T-helper 17 cell (primary cell): ENCODE data around the gene P2RY2. TPM values are rescaled to one million over a fixed set of nuclear protein-coding genes. Genes with fewer than 3 reads are reported as not detected.
"Not testable (repeated sequence)": the region's sequence is repeated elsewhere in the genome, so short reads cannot be mapped to it uniquely, and the experiment has no call there.

Experiments used
- ATAC-seq: fragments of 150-1000 bp; cut with Tn5 transposase; 2 replicates; pipeline ENCODE4 v1.10.0; 2021; ENCODE audit warnings: mild to moderate bottlenecking, moderate library complexity
- DNase-seq, 3 donors: peaks; one replicate each; pipeline versions ENCODE4 v3.0.0 to v3.0.0-alpha.2; 2020 to 2021
- H3K9me3 ChIP-seq: one replicate; pipeline ENCODE4 v1.7.0; 2013; ENCODE audit warnings: low read length, mild to moderate bottlenecking; ENCODE audit not compliant: control insufficient read depth, poor library complexity, severe bottlenecking
- H3K27ac Mint-ChIP-seq: one replicate; pipeline ENCODE4 v1.8.0; 2022; ENCODE audit warnings: mild to moderate bottlenecking, moderate library complexity, mixed read lengths
- H3K27me3 Mint-ChIP-seq: one replicate; pipeline ENCODE4 v1.8.0; 2022; ENCODE audit warnings: mixed read lengths
- H3K36me3 Mint-ChIP-seq: one replicate; pipeline ENCODE4 v1.8.0; 2022; ENCODE audit warnings: low read depth, mixed read lengths
- H3K4me1 Mint-ChIP-seq: one replicate; pipeline ENCODE4 v1.8.0; 2022; ENCODE audit warnings: mild to moderate bottlenecking, mixed read lengths
- H3K4me3 Mint-ChIP-seq: one replicate; pipeline ENCODE4 v1.8.0; 2022; ENCODE audit warnings: mild to moderate bottlenecking, moderate library complexity, mixed read lengths
- total RNA-seq, 4 donors: library from RNA in 2 of 4; stranded (reverse) in 2 of 4; gene quantifications; one replicate each; pipeline ENCODE4 v1.2.3 and lab custom pipeline; 2022 to 2026

Gene P2RY2
- total RNA-seq, 2 donors from 2014 or later: 0.29 to 0.55 TPM

DNA sequence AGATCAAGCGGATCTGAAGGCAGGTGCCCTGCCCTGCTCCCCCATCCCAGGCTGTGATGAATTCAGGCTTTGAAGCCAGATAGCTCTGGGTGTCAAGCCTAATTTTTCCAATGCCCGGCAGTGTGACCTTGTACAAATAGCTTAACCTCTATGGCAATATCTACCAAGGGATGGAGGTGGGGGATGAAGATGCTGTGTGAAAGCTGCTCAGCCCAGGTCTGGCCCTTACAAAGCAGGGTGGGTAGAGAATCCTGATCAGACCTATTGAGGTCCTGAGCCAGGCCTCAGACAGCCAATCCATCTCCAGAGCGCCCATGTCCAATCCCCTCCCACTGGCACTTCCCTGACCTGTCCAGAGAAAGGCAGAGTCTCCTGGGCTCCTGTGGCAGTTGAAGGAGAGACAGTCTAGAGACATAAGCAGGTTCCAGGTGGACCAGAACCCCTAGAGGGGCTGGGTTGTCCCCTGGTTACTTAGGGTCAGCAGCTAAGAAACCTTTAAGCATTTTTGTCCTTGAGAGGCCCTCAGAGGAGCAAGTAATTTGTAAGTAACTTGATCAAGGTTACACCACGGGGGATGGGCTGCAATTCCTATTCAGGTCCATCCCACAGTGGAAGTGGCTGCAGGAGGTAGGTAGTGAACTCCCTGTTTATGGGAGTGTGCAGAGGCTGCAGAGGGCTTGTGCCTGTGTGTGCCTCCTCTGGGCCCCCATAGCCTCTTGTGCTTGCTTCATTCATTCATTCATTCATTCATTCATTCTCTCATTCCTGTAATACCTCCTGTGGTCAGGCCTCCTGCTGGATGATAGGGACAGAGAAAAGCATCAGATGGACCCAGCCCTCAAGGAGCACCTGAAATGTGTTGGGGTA lies 10.4 kb downstream of the P2RY2 start:
- DNase-seq: no peak
- ATAC-seq: no peak
- Mint-ChIP-seq H3K36me3 (peaks cover 4% of the 10 kb centered on the region), H3K4me3 (no peak overlapping the region), H3K27ac (no peak overlapping the region), H3K4me1 (peaks cover 13% of the 10 kb centered on the region), H3K27me3 (peaks cover 15% of the 10 kb centered on the region)
- no peaks in the 10 kb centered on the region for H3K9me3 ChIP-seq

- peaks cover 4% of the 10 kb centered on the region for H3K36me3 Mint-ChIP-seq
- H3K27me3 Mint-ChIP-seq: peaks cover 14% of the 10 kb centered on the region
- peaks cover 9% of the 10 kb centered on the region for H3K4me1 Mint-ChIP-seq
- no peak overlapping the region for H3K4me3 Mint-ChIP-seq
- DNase-seq: no peak
- no peaks in the 10 kb centered on the region for H3K9me3 ChIP-seq
- no peak for ATAC-seq
- H3K27ac Mint-ChIP-seq: no peak overlapping the region
Observed at GRCh38 chr11:73229321-73229895, 11.3 kb downstream of the P2RY2 start.

GRCh38 chr11:73229896-73230875 lies 12.1 kb downstream of the P2RY2 start:
- no peaks in the 10 kb centered on the region for H3K9me3 ChIP-seq
- Mint-ChIP-seq H3K4me3 (no peak overlapping the region), H3K36me3 (peaks cover 4% of the 10 kb centered on the region), H3K4me1 (peaks cover 6% of the 10 kb centered on the region), H3K27ac (no peak overlapping the region), H3K27me3 (peaks cover 11% of the 10 kb centered on the region)
- no peak for ATAC-seq
- no peak for DNase-seq

GRCh38 chr11:73230931-73231330 lies 12.8 kb downstream of the P2RY2 start:
- Mint-ChIP-seq H3K4me1 (peaks cover 3% of the 10 kb centered on the region), H3K27me3 (peaks cover 6% of the 10 kb centered on the region), H3K36me3 (peaks cover 4% of the 10 kb centered on the region), H3K4me3 (no peak overlapping the region), H3K27ac (no peak overlapping the region)
- H3K9me3 ChIP-seq: no peaks in the 10 kb centered on the region
- DNase-seq (no peak), ATAC-seq (no peak)

GRCh38 chr11:73232487-73232886 lies 14.4 kb downstream of the P2RY2 start:
- not testable (repeated sequence) for H3K4me3 Mint-ChIP-seq, H3K4me1 Mint-ChIP-seq, ATAC-seq, H3K27ac Mint-ChIP-seq, H3K27me3 Mint-ChIP-seq, H3K36me3 Mint-ChIP-seq, H3K9me3 ChIP-seq, DNase-seq

DNA sequence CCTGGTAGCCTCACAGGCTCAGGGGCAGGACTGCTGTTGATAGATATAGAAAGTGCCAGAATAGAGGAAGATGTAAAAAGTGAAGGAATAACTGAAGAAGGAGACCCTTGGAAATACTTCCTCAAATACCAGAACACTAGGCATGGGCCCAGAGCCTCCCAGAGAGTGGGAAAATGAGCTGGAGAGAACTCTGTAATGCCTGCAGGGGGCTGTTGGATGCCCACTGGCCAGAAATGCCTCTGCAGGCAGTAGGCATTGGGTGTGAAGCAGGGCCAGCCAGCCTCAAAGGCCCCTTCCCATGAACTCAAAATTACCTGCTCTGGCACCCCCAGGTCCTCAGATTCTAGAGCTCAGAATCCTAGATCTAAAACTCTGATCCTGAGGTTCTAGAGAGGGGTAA lies 15.1 kb downstream of the P2RY2 start:
- ATAC-seq (no peak), DNase-seq (no peak)
- peaks cover 6% of the 10 kb centered on the region for H3K27me3 Mint-ChIP-seq
- no peak overlapping the region for H3K4me3 Mint-ChIP-seq
- H3K9me3 ChIP-seq: no peaks in the 10 kb centered on the region
- H3K36me3 Mint-ChIP-seq: peaks cover 4% of the 10 kb centered on the region
- no peak overlapping the region for H3K27ac Mint-ChIP-seq
- no peaks in the 10 kb centered on the region for H3K4me1 Mint-ChIP-seq

DNA sequence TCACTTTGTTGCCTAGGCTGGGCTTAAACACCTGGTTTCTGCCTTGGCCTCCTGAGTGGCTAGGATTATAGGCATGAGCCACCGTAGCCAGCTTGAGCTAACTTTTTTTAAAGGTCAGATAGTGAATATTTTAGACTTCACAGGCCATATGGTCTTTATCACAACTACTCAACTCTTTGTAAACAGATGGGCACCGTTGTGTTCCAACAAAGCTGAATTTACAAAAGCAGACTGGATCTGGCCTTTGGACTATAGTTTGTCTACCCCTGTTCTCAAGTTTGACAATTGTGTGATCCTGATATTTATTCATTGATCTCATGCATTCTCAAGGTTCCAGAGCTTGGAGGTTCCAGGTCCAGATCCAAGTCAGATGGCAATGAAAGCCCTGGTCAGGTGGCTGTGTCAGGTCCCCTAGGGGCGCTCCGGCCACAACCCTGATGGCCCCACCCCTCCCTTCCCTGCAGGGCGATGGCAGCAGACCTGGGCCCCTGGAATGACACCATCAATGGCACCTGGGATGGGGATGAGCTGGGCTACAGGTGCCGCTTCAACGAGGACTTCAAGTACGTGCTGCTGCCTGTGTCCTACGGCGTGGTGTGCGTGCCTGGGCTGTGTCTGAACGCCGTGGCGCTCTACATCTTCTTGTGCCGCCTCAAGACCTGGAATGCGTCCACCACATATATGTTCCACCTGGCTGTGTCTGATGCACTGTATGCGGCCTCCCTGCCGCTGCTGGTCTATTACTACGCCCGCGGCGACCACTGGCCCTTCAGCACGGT lies 15.8 kb downstream of the P2RY2 start:
- H3K27me3 Mint-ChIP-seq: peaks cover 2% of the 10 kb centered on the region
- H3K27ac Mint-ChIP-seq: no peak overlapping the region
- peaks cover 3% of the 10 kb centered on the region for H3K36me3 Mint-ChIP-seq

GRCh38 chr11:73234471-73235181 lies 16.5 kb downstream of the P2RY2 start:
- DNase-seq: no peak
- no peaks in the 10 kb centered on the region for H3K27me3 Mint-ChIP-seq
- H3K36me3 Mint-ChIP-seq: no peaks in the 10 kb centered on the region
- H3K27ac Mint-ChIP-seq: no peak overlapping the region
- H3K4me3 Mint-ChIP-seq: no peak overlapping the region
- H3K4me1 Mint-ChIP-seq: no peaks in the 10 kb centered on the region
- no peaks in the 10 kb centered on the region for H3K9me3 ChIP-seq
- ATAC-seq: no peak

More for the DNA sequence above, 15.8 kb downstream of the P2RY2 start:
- no peaks in the 10 kb centered on the region for H3K9me3 ChIP-seq
- no peaks in the 10 kb centered on the region for H3K4me1 Mint-ChIP-seq
- no peak overlapping the region for H3K4me3 Mint-ChIP-seq
- ATAC-seq: no peak
- no peak for DNase-seq

GRCh38 chr11:73235236-73235786 lies 17.2 kb downstream of the P2RY2 start:
- Mint-ChIP-seq H3K27ac (no peak overlapping the region), H3K36me3 (no peaks in the 10 kb centered on the region), H3K4me1 (no peaks in the 10 kb centered on the region), H3K27me3 (peaks cover 4% of the 10 kb centered on the region), H3K4me3 (no peak overlapping the region)
- DNase-seq (no peak), ATAC-seq (no peak)
- H3K9me3 ChIP-seq: no peaks in the 10 kb centered on the region

- H3K27ac Mint-ChIP-seq: no peak overlapping the region
- H3K36me3 Mint-ChIP-seq: no peaks in the 10 kb centered on the region
- peaks cover 6% of the 10 kb centered on the region for H3K27me3 Mint-ChIP-seq
- no peak for DNase-seq
- H3K9me3 ChIP-seq: no peaks in the 10 kb centered on the region
- H3K4me3 Mint-ChIP-seq: no peak overlapping the region
- no peak for ATAC-seq
- no peaks in the 10 kb centered on the region for H3K4me1 Mint-ChIP-seq
Observed at GRCh38 chr11:73236205-73236765, 18.2 kb downstream of the P2RY2 start.

DNA sequence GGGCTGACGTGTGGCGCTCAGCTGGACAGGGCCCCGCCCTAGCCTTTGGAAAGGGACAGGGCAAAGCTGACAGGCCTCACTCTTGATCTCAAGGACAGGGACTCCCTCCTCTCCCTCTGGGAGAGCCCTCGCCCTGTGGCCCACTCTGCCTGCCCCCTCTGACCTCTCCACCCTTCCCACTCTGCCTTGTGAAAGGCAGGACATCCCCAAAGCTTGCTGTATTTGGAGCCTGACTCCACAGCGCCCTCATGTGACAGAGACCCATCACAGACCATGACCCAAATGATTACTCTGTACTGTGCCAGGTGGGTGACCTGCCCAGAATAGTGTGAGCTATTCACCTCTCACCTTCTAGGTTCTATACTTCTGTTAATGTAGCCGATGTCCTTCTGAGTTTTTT lies 18.8 kb downstream of the P2RY2 start:
- Mint-ChIP-seq H3K36me3 (no peaks in the 10 kb centered on the region), H3K4me1 (no peaks in the 10 kb centered on the region), H3K27me3 (peaks cover 6% of the 10 kb centered on the region), H3K4me3 (no peak overlapping the region), H3K27ac (no peak overlapping the region)
- DNase-seq (no peak), ATAC-seq (peak; percentile 48)
- no peaks in the 10 kb centered on the region for H3K9me3 ChIP-seq
